AG04449 (cell line): ENCODE results near the gene ZSCAN5A.
"Not testable (repeated sequence)": the region's sequence is repeated elsewhere in the genome, so short reads cannot be mapped to it uniquely, and the experiment has no call there.

Experiments
- CTCF ChIA-PET: fragments of 350-600 bp; formaldehyde crosslinking; extraction: SDS; loops from one replicate; lab custom pipeline; 2021; ENCODE audit warnings: antibody characterized with exemption; lab: Yijun Ruan, JAX
- POLR2A ChIA-PET: fragments of 400-600, 350-600 bp; formaldehyde crosslinking; extraction: SDS; loops from one replicate; lab custom pipeline; 2020; ENCODE audit warnings: antibody characterized with exemption, inconsistent platforms; lab: Yijun Ruan, JAX
- DNase-seq: peaks from one replicate; pipeline ENCODE4 v3.0.0-alpha.2; 2010; ENCODE audit warnings: low read depth, low spot score
- H3K4me3 ChIP-seq: 2 replicates; pipeline ENCODE4 v1.5.1; 2011; ENCODE audit warnings: low read depth, mild to moderate bottlenecking, control low read depth, low read length
- CTCF ChIP-seq: IDR thresholded peaks from one replicate; pipeline ENCODE4 v1.5.1; 2011; ENCODE audit warnings: mild to moderate bottlenecking, moderate library complexity, low read length, control low read depth, inconsistent platforms; ENCODE audit not compliant: insufficient read depth; ENCODE audit errors: missing control alignments

Gene ZSCAN5A

GRCh38 chr19:56348289-56348877 is 33.7 kb upstream of the ZSCAN5A start:
- POLR2A ChIA-PET: no interaction called here
- no peak overlapping the region for H3K4me3 ChIP-seq
- peak; percentile 1 for TF ChIP-seq CTCF
- CTCF ChIA-PET: interaction anchor here (0.8 to 4.2 kb wide), 19 partner anchors 10 to 752 kb away, joined by 3 to 23 read pairs (median 4); no protein-coding TSS in a partner anchor
- no peak for DNase-seq

- ChIA-PET POLR2A (no interaction called here), CTCF (interaction anchor here (0.8 to 4.2 kb wide), 7 partner anchors 13 to 281 kb away, joined by 3 to 23 read pairs (median 4); no protein-coding TSS in a partner anchor)
- no peak for DNase-seq
- H3K4me3 ChIP-seq: no peak overlapping the region
- TF ChIP-seq CTCF: no peak
Measured at GRCh38 chr19:56347163-56347778, 32.6 kb upstream of the ZSCAN5A start.

- TF ChIP-seq CTCF: no peak
- POLR2A ChIA-PET: no interaction called here
- CTCF ChIA-PET: interaction anchor here (1.9 to 5.0 kb wide), 3 partner anchors 9 to 89 kb away, joined by 5 to 20 read pairs (median 16); no protein-coding TSS in a partner anchor
- H3K4me3 ChIP-seq: no peak overlapping the region
- no peak for DNase-seq
Measured at GRCh38 chr19:56341948-56342347, 27.3 kb upstream of the ZSCAN5A start.

GRCh38 chr19:56339031-56339430 is 24.4 kb upstream of the ZSCAN5A start:
- not testable (repeated sequence) for DNase-seq

GRCh38 chr19:56337077-56337476 is 22.4 kb upstream of the ZSCAN5A start:
- DNase-seq, POLR2A ChIA-PET, H3K4me3 ChIP-seq: not testable (repeated sequence)
- CTCF ChIA-PET: interaction anchor here (1.2 to 1.5 kb wide), 2 partner anchors 84 to 255 kb away, joined by 4 to 8 read pairs; no protein-coding TSS in a partner anchor

More at GRCh38 chr19:56339031-56339430, 24.4 kb upstream of the ZSCAN5A start:
- CTCF ChIA-PET: interaction anchor here (1.3 kb wide), 2 partner anchors 10 to 263 kb away, joined by 4 to 6 read pairs; no protein-coding TSS in a partner anchor
- POLR2A ChIA-PET, H3K4me3 ChIP-seq: not testable (repeated sequence)

GRCh38 chr19:56335371-56335770 is 20.7 kb upstream of the ZSCAN5A start:
- DNase-seq, POLR2A ChIA-PET, H3K4me3 ChIP-seq: not testable (repeated sequence)
- CTCF ChIA-PET: interaction anchor here (0.6 to 5.7 kb wide), 5 partner anchors 14 to 277 kb away, joined by 3 to 207 read pairs (median 23); no protein-coding TSS in a partner anchor

- no peak for DNase-seq
- ChIA-PET CTCF (interaction anchor here (0.8 to 5.7 kb wide), 25 partner anchors 9 to 1245 kb away, joined by 3 to 207 read pairs (median 7); partner anchors contain the start of gene ZSCAN5A), POLR2A (interaction anchor here (0.6 kb wide), 1 partner anchor 35 kb away, joined by 4 read pairs; no protein-coding TSS in a partner anchor)
- TF ChIP-seq CTCF: peak; percentile 67
- no peak overlapping the region for H3K4me3 ChIP-seq
Measured at GRCh38 chr19:56333506-56333905, 18.9 kb upstream of the ZSCAN5A start.
